Ovary (tissue), 3 donors: ENCODE data around the gene XKR3.

Experiments used
- CTCF ChIP-seq, 3 donors: fragments of 450-650 bp in 2 of 3; fragments of 200-600 bp in 1 of 3; IDR thresholded peaks; one replicate each; pipeline versions ENCODE4 v1.5.1 to v1.8.0; 2016 to 2022; ENCODE audit warnings: antibody characterized with exemption in 3 of 3, mild to moderate bottlenecking in 1 of 3
- POLR2A ChIP-seq: fragments of 450-650 bp; IDR thresholded peaks from one replicate; pipeline ENCODE4 v1.6.1; 2017; ENCODE audit warnings: antibody characterized with exemption, mild to moderate bottlenecking, moderate library complexity
- donor health status: DM: no; HTN: no; CAD: no.

- TF ChIP-seq CTCF (IDR thresholded peaks at IDR 0.05) (no peak), POLR2A (no peak)
Measured at GRCh38 chr22:16807109-16807508, 18.1 kb downstream of the XKR3 start.
